Parathyroid adenoma (tissue), 2 donors: Measurements from ENCODE around the gene DACH1.

ENCODE experiments used
- H2AFZ ChIP-seq: fragments of 300-600 bp; sonication (generic); one replicate; pipeline ENCODE4 v1.7.0; 2017; ENCODE audit warnings: antibody characterized with exemption, mild to moderate bottlenecking
- H3K27ac ChIP-seq: fragments of 300-600 bp; sonication (generic); one replicate; pipeline ENCODE4 v1.7.0; 2017
- H3K27me3 ChIP-seq: fragments of 300-600 bp; sonication (generic); one replicate; pipeline ENCODE4 v1.7.0; 2017; ENCODE audit warnings: low read length; ENCODE audit not compliant: control insufficient read depth, insufficient read depth
- H3K36me3 ChIP-seq: fragments of 300-600 bp; sonication (generic); one replicate; pipeline ENCODE4 v1.7.0; 2017; ENCODE audit warnings: low read length; ENCODE audit not compliant: control insufficient read depth, insufficient read depth
- H3K4me1 ChIP-seq: fragments of 300-600 bp; sonication (generic); one replicate; pipeline ENCODE4 v1.7.0; 2017; ENCODE audit warnings: control low read depth
- H3K4me2 ChIP-seq: fragments of 300-600 bp; sonication (generic); one replicate; pipeline ENCODE4 v1.7.0; 2017; ENCODE audit warnings: low read length
- H3K4me3 ChIP-seq: fragments of 300-600 bp; sonication (generic); one replicate; pipeline ENCODE4 v1.7.0; 2017; ENCODE audit warnings: low read depth, low read length
- H3K79me2 ChIP-seq: fragments of 300-600 bp; sonication (generic); one replicate; pipeline ENCODE4 v1.7.0; 2017; ENCODE audit warnings: control low read depth
- H3K9ac ChIP-seq: fragments of 300-600 bp; sonication (generic); one replicate; pipeline ENCODE4 v1.7.0; 2017; ENCODE audit warnings: mild to moderate bottlenecking
- H3K9me3 ChIP-seq: fragments of 300-600 bp; sonication (generic); one replicate; pipeline ENCODE4 v1.7.0; 2017; ENCODE audit warnings: low read length; ENCODE audit not compliant: control insufficient read depth
- CTCF ChIP-seq: fragments of 300-600 bp; sonication (generic); IDR thresholded peaks from one replicate; pipeline ENCODE4 v1.7.0; 2017; ENCODE audit warnings: antibody characterized with exemption, mild to moderate bottlenecking
- donor health status: primary hyperparathyroidism.

The DACH1 gene

GRCh38 chr13:71864094-71864985, 2.7 kb downstream of the DACH1 start:
- H3K9ac ChIP-seq: no peak overlapping the region
- H3K4me1 ChIP-seq: no peaks in the 10 kb centered on the region
- H3K27me3 ChIP-seq: no peaks in the 10 kb centered on the region
- peak overlapping the region; percentile 82 for H3K4me3 ChIP-seq
- H3K27ac ChIP-seq: peak overlapping the region; percentile 24
- H3K36me3 ChIP-seq: no peaks in the 10 kb centered on the region
- H3K9me3 ChIP-seq: no peaks in the 10 kb centered on the region
- no peaks in the 10 kb centered on the region for H3K79me2 ChIP-seq
- H2AFZ ChIP-seq: peak overlapping the region; percentile 75
- peak overlapping the region; percentile 88 for H3K4me2 ChIP-seq
- no peak for TF ChIP-seq CTCF

GRCh38 chr13:71863254-71863865, 3.6 kb downstream of the DACH1 start:
- Histone ChIP-seq H3K9ac (no peak overlapping the region), H3K27ac (no peak overlapping the region), H2AFZ (no peak overlapping the region), H3K4me3 (peak overlapping the region; percentile 82), H3K79me2 (no peaks in the 10 kb centered on the region), H3K4me2 (no peak overlapping the region), H3K27me3 (no peaks in the 10 kb centered on the region), H3K36me3 (no peaks in the 10 kb centered on the region), H3K9me3 (no peaks in the 10 kb centered on the region), H3K4me1 (no peaks in the 10 kb centered on the region)
- TF ChIP-seq CTCF: no peak

- no peak overlapping the region for H3K4me2 ChIP-seq
- H3K9ac ChIP-seq: no peak overlapping the region
- H3K27me3 ChIP-seq: no peaks in the 10 kb centered on the region
- H3K36me3 ChIP-seq: no peaks in the 10 kb centered on the region
- no peak overlapping the region for H2AFZ ChIP-seq
- no peaks in the 10 kb centered on the region for H3K9me3 ChIP-seq
- no peak overlapping the region for H3K4me3 ChIP-seq
- no peaks in the 10 kb centered on the region for H3K4me1 ChIP-seq
- H3K27ac ChIP-seq: no peak overlapping the region
- no peaks in the 10 kb centered on the region for H3K79me2 ChIP-seq
- no peak for TF ChIP-seq CTCF
Measured at GRCh38 chr13:71862459-71862943, 4.5 kb downstream of the DACH1 start.

GRCh38 chr13:71861769-71862458, 5.1 kb downstream of the DACH1 start:
- no peak overlapping the region for H3K27ac ChIP-seq
- TF ChIP-seq CTCF: no peak
- no peaks in the 10 kb centered on the region for H3K36me3 ChIP-seq
- peak overlapping the region; percentile 25 for H3K4me2 ChIP-seq
- no peaks in the 10 kb centered on the region for H3K27me3 ChIP-seq
- H2AFZ ChIP-seq: no peak overlapping the region
- H3K4me3 ChIP-seq: no peak overlapping the region
- H3K9me3 ChIP-seq: no peaks in the 10 kb centered on the region
- H3K4me1 ChIP-seq: no peaks in the 10 kb centered on the region
- H3K9ac ChIP-seq: no peak overlapping the region
- no peaks in the 10 kb centered on the region for H3K79me2 ChIP-seq
